MM.1S (cell line): ENCODE measurements around the gene PHF21A.

ENCODE experiments used
- EZH2 ChIP-seq: fragments of 300-600 bp; sonication (generic); optimal IDR thresholded peaks from 2 replicates; pipeline ENCODE3; 2017; ENCODE audit warnings: low read depth, mild to moderate bottlenecking, antibody characterized with exemption, low read length, mixed read lengths
- EZH2phosphoT487 ChIP-seq: fragments of 300-600 bp; sonication (generic); IDR thresholded peaks from 2 replicates; pipeline ENCODE4 v1.6.1; 2018; ENCODE audit warnings: antibody characterized with exemption, low read length
- TF ChIP-seq, protein P1 (sequence below): fragments of 300-600 bp; sonication (generic); IDR thresholded peaks from 2 replicates; pipeline ENCODE4 v1.5.1; 2016; ENCODE audit warnings: antibody characterized with exemption, low read length, mixed read lengths

DNA sequence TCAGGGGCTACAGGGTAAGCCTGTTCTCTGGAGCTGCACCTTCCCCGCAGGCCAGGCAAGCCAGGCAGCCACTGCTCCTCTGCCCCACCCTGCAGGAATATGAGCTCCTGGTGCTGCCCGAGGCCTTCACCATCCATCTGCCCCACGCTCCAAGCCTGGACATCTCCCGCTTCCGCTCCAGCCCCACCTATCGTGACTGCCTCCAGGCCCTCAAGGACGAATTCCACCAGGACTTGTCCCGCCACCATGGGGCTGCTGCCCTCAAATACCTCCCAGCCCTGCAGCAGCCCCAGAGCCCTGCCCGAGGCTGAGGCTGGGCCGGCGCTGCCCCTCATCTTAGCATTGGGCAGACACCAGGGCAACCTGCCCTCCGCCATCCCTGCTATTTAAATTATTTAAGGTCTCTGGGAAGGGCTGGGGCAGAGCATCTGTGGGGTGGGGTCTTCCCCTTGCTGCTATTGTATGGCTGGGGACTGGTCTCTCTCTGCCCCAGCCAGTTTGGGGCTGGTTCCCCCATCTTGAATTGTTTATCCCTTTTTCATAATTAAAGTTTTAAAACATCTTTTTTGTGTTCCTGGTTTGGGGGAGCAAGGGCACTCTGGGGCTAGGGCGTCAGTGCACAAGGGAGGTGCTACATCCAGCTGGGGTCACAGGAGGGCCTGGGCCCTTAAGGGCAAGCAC, 192.6 kb downstream of the PHF21A start:
- TF ChIP-seq, protein P1, sequence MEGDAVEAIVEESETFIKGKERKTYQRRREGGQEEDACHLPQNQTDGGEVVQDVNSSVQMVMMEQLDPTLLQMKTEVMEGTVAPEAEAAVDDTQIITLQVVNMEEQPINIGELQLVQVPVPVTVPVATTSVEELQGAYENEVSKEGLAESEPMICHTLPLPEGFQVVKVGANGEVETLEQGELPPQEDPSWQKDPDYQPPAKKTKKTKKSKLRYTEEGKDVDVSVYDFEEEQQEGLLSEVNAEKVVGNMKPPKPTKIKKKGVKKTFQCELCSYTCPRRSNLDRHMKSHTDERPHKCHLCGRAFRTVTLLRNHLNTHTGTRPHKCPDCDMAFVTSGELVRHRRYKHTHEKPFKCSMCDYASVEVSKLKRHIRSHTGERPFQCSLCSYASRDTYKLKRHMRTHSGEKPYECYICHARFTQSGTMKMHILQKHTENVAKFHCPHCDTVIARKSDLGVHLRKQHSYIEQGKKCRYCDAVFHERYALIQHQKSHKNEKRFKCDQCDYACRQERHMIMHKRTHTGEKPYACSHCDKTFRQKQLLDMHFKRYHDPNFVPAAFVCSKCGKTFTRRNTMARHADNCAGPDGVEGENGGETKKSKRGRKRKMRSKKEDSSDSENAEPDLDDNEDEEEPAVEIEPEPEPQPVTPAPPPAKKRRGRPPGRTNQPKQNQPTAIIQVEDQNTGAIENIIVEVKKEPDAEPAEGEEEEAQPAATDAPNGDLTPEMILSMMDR, result no peak
- TF ChIP-seq EZH2 (no peak), EZH2phosphoT487 (no peak)
